GM08714 (cell line): ENCODE results near the gene MRI1.
"Not testable (repeated sequence)": the region's sequence is repeated elsewhere in the genome, so short reads cannot be mapped to it uniquely, and the experiment has no call there.

Experiments
- H3K4me3 ChIP-seq: fragments of 200-500 bp; sonication (Bioruptor generic); 2 replicates; pipeline ENCODE4 v1.5.1; 2014; ENCODE audit warnings: mild to moderate bottlenecking, low read length, inconsistent platforms
- ZNF274 ChIP-seq: IDR thresholded peaks from 2 replicates; pipeline ENCODE4 v1.6.1; 2012; ENCODE audit warnings: mild to moderate bottlenecking, low read depth, low read length

The MRI1 gene

DNA sequence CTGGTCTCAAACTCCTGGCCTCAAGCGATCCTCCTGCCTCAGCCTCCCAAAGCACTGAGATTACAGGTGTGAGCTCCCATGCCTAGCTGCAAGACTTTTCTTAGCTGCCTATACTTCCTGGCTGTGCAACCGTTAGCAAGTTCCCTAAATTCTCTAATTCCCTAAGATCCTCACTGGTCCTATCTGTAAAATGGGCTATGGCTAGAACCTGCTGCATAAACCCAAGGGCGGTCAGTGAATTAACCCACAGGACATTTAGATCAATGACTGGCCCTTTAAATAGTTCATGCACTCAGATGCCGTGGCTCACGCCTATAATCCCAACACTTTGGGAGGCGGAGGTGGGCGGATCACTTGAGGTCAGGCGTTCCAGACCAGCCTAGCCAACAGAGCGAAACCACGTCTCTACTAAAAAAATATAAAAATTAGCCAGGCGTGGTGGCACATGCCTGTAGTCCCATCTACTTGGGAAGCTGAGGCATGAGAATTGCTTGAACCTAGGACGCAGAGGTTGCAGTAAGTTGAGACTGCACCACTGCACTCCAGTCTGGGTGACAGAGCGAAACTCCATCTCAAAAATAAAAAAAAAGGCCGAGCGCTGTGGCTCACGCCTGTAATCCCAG lies 5.8 kb downstream of the MRI1 start:
- TF ChIP-seq ZNF274 = no peak
- H3K4me3 ChIP-seq = no peak overlapping the region

DNA sequence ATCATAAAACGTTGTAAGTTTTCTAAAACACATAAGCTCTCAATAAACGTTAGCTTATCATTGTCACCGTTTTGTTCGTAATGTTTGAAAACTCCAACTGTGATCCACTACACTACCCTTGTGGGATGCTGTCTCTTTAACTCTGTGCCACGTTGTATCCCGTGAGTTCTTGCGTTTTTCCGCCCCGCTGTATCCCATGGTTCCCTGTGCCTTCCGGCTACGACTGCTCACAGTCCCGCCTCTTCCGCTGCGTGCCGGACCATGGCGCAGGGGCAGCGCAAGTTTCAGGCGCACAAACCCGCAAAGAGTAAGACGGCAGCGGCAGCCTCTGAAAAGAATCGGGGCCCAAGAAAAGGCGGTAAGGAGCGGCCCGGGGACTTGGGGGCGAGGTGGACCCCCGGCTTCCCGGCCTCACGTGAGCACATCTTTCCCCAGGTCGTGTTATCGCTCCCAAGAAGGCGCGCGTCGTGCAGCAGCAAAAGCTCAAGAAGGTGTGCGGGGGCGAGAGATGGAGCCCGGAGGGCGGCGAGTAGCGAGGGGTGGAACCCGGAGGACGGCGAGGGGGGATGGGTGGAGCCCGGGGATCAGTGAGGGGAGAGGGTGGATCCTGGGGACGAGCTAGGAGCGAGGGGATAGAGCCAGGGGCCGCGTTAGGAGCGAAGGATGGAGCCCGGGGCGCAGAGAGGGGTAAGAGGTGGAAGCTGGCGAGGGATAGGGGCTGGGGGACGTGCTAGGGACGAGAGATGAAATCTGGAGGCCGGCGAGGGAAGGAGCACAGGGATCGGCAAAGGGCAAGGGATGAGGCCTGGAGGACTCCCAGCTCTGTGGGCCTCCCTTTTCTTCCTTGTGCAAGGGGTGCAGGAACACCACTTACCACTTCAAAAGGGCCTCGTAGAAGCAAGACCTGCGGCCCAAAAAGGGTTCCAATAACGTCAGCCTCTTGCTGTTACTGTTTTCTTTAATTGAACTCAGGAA lies 10.2 kb downstream of the MRI1 start, which contains the start of gene C19orf53:
Gene C19orf53, plus strand, starts transcription at position 240 of the 975 bp plus-strand sequence. Its CDS starts 22 bp downstream, at position 262.
- H3K4me3 ChIP-seq = peak within 1 kb of the TSS; percentile 97

DNA sequence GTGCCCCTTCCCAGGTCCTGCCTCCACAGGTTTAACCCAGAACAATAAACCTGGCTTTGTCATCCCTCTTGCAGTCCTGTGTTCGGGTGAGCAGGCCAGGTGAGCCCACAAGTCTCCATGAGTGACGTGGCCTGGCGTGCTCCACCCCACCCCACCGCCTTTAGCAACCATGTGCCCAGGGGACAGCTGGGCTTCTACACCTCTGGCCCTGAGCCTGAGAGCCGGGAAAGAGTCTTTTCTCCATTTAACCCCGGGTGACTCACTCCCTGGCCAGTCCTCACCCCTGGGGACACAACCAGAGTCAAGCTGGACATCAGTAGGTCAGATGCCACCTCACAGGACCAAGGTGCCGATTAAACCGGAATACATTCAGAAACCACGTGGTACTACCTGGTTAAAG lies 14.1 kb downstream of the MRI1 start:
- no peak overlapping the region for H3K4me3 ChIP-seq
- no peak for TF ChIP-seq ZNF274

More for the DNA sequence above, 10.2 kb downstream of the MRI1 start, which contains the start of gene C19orf53:
- no peak for TF ChIP-seq ZNF274

DNA sequence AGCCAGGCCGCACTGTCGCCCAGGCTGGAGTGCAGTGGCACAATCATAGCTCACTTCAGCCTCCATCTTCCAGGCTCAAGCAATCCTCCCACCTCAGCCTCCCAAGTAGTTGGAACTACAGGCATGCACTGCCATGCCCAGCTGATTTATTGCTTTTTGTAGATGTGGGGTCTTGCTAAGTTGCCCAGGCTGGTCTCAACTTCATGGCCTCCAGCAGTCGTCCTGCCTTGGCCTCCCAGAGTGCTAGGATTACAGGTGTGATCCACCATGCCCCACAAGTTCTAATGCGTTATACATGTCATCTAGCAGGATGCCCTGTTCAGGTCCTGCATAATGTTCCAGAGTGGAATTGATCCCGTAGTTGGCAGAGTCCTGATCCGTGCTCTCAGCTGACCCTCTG lies 14.5 kb downstream of the MRI1 start:
- TF ChIP-seq ZNF274 = no peak
- no peak overlapping the region for H3K4me3 ChIP-seq

DNA sequence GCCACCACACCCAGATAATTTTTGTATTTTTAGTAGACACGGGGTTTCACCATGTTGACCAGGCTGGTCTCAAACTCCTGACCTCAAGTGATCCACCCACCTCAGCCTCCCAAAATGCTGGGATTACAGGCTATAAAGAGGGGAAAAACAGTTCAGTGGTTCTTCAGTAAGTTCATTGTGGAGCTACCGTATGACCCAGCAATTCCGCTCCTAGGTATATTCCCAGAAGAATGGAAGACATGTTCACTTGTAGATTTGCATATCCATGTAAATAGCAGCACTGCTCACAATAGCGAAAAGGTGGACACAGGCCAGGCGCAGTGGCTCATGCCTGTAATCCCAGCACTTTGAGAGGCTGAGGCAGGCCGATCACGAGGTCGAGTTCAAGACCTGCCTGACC lies 15.5 kb downstream of the MRI1 start:
- not testable (repeated sequence) for H3K4me3 ChIP-seq

DNA sequence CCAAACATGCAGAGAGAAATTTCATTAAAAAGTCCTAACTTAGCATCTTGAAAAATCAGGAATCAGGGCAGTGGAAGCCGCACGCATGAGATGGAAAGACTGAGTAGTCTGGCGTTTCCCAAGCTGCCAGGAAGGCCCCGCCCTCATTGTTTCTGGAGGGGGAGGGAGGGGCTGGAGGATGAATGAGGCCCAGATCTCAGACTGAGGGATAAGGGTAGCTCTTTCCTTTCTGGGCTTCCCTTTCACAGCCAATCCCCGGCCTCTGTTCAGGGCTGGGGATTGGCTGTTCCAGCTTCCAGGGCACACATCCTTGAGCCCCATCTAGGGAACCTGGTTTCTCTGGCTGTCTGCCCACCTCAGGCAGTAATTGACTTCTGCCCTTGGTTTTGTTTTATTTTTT lies 17.2 kb downstream of the MRI1 start:
- TF ChIP-seq ZNF274 = no peak

DNA sequence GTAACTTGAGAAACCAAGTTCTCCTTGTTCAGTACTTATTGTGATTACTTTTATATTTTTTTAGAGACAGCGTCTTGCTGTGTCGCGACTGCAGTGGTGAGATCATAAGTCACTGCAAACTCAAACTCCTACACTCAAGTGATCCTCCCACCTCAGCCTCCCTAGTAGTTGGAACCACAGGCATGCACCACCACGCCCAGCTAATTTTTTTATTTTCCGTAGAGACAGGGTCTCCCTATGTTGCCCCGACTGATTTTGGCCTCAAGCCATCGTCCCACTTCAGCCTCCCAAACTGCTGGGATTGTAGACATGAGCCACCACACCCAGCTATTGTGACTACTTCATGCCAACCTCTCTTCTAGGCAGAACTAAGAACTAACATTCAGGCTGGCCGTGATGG lies 18.2 kb downstream of the MRI1 start:
- TF ChIP-seq ZNF274 = no peak
- no peak overlapping the region for H3K4me3 ChIP-seq

More for the DNA sequence above, 17.2 kb downstream of the MRI1 start:
- no peak overlapping the region for H3K4me3 ChIP-seq

DNA sequence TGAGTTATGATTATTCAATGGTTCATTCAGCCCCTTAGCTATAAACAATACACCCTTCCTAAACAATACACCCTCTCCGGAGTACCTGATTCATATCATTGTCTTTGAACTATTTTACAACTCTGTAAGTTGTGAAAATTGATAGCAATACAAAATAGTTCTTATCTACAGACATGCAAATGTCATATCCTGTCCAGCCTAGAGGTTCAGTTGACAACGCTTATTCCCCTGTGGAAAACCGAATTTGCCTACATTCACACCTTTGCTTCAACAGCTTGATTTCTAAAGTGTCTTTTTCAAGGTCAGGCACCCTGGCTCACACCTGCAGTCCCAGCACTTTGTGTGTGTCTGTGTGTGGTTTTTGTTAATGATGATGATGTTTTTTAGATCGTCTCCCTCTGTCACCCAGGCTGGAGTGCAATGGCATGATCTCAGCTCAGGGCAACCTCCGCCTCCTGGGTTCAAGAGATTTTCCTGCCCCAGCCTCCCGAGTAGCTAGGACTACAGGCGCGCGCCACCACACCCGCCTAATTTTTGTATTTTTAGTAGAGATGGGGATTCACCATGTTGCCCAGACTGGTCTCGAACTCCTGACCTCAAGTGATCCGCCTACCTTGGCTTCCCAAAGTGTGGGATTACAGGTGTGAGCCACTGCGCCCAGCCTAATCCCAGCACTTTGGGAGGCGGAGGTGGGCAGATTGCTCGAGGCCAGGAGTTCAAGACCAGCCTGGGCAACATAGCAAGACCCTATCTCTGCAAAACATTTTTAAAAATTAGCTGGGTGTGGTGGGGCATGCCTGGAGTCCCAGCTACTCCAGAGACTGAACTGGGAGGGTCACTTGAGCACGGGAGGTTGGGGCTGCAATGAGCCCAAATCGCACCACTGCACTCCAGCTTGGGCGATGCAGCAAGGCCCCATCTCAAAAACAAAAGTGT lies 19.5 kb downstream of the MRI1 start:
- no peak for TF ChIP-seq ZNF274

DNA sequence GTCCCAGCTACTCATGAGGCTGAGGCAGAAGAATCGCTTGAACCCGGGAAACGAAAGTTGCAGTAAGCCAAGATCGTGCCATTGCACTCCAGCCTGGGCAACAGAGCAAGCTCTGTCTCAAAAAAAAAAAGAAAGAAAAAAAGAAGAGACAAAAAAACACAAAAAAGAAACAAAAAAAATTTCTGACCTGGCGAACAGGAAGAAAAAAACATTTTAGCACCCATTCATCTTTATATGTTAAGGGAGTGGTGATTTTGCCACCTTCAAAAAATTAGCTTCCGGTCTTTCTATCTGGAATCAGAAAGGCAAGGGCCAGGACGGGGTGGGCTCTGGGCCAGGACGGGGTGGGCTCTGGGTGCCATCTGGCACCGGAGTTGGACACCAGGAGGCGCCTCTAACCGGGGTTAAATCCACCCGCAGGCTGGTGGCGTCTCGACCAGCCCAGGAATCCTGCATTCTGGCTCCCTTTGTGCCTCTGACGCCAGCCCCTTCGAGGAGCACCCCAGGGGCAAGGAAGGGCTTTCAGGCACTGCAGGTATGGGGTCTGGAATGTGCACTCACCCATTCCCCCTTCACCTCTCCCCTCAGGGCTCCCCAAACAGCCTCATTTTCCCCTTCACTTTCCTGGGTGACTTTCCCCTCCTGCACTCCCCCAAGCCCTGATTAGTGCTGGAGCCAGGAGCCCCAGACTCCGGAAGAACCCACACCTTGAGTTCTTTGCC lies 20.6 kb downstream of the MRI1 start:
- TF ChIP-seq ZNF274 = no peak
- no peak overlapping the region for H3K4me3 ChIP-seq

More for the DNA sequence above, 19.5 kb downstream of the MRI1 start:
- H3K4me3 ChIP-seq = no peak overlapping the region

DNA sequence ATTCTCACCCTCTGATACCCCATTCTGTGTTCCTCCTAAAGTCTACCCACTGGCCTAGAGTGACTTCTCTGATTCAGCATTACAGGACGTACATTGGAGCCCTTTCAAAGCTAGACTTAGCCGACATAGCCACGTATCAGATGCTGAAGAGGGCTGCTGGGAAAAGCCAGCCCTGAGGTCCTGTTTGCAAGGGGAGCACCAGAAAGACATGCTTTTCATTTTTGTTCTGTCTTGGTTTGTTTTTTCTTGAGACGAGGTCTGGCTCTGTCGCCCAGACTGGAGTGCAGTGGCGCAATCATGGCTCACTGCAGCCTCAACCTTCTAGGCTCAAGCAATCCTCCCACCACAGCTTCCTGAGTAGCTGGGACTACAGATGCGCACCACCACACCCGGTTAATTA lies 24.7 kb downstream of the MRI1 start:
- TF ChIP-seq ZNF274 = no peak
- H3K4me3 ChIP-seq = no peak overlapping the region

DNA sequence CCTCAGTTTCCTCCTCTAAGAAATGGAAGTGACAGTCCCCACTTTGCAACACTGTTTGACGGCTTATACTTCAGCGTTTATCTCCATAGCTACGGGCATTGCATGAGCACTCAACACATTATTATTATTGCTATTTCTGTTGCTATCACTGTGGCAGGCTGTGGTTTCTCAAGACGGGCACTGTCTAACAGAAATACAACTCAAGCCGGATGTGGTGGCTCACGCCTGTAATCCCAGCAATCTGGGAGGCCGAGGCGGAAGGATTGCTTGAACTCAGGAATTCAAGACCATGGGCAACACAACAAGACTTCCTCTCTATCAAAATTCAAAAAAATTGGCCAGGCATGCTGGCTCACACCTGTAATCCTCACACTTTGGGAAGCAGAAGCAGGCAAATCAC lies 26.0 kb downstream of the MRI1 start:
- no peak for TF ChIP-seq ZNF274
- H3K4me3 ChIP-seq = no peak overlapping the region

DNA sequence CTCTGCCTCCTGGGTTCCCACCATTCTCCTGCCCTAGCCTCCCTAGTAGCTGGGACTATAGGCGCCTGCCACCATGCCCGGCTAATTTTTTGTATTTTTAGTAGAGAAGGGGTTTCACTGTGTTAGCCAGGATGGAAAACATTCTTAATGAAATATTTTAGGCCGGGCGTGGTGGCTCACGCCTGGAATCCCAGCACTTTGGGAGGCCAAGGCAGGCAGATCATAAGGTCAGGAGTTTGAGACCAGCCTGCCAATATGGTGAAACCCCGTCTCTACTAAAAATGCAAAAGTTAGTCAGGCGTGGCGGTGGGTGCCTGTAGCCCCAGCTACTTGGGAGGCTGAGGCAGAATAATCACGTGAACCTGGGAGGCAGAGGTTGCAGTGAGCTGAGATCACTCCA lies 29.0 kb downstream of the MRI1 start:
- H3K4me3 ChIP-seq = not testable (repeated sequence)

DNA sequence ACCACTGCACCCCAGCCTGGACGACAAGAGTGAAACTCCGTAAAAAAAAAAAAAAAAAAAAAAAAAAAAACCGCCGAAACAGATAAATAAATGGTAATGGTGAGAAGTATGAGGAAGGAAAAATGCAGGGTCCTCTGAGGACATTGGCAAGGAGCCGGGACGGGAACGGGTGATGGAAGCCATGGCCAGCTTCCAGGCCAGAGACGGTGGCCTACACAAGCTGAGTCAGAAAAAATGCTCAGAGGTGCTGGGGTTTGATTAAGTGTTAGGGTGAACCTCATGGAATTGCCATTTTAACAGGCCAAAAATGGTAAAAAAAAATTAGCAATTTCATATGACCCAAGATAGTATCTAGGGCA lies 30.1 kb downstream of the MRI1 start:
- peak overlapping the region; percentile 88 for H3K4me3 ChIP-seq

More for the DNA sequence above, 30.1 kb downstream of the MRI1 start:
- no peak for TF ChIP-seq ZNF274
